DND-41 (cell line): ENCODE results near the gene AHRR.

ENCODE experiments used
- ATAC-seq: fragments of 200-7000 bp; cut with Tn5 transposase; 3 replicates; pipeline ENCODE4 v1.9.1; 2021; ENCODE audit warnings: low read depth; ENCODE audit not compliant: insufficient read depth
- DNase-seq: peaks from one replicate; pipeline ENCODE4 v3.0.0-alpha.2; 2020
- H2AFZ ChIP-seq: 2 replicates; pipeline ENCODE4 v1.6.0; 2012; ENCODE audit warnings: low read depth, low read length
- H3K27ac ChIP-seq: 2 replicates; pipeline ENCODE4 v1.5.1; 2012; ENCODE audit warnings: low read length, inconsistent platforms
- H3K27me3 ChIP-seq: fragments of 200-600 bp; sonication (generic); 2 replicates; pipeline ENCODE4 v1.6.0; 2012; ENCODE audit warnings: low read length, mild to moderate bottlenecking, inconsistent platforms; ENCODE audit not compliant: insufficient read depth, poor library complexity
- H3K36me3 ChIP-seq: 2 replicates; pipeline ENCODE4 v1.5.1; 2012; ENCODE audit warnings: low read length, inconsistent platforms; ENCODE audit not compliant: insufficient read depth
- H3K4me1 ChIP-seq: 2 replicates; pipeline ENCODE4 v1.5.1; 2012; ENCODE audit warnings: mild to moderate bottlenecking, low read length; ENCODE audit not compliant: insufficient read depth
- H3K4me2 ChIP-seq: 2 replicates; pipeline ENCODE4 v1.6.0; 2012; ENCODE audit warnings: mild to moderate bottlenecking, moderate library complexity, low read length, inconsistent platforms; ENCODE audit not compliant: insufficient read depth
- H3K4me3 ChIP-seq, 2 experiments: fragments of 200-600 bp in 1 of 2; shearing (Covaris generic) in 1 of 2; 2 replicates each; pipeline ENCODE4 v1.5.1; 2012 to 2016; ENCODE audit warnings: inconsistent platforms in 2 of 2, low read length in 2 of 2, mild to moderate bottlenecking in 2 of 2, low read depth in 1 of 2, moderate library complexity in 1 of 2
- H3K79me2 ChIP-seq: 2 replicates; pipeline ENCODE4 v1.6.0; 2012; ENCODE audit warnings: low read length, inconsistent platforms; ENCODE audit not compliant: insufficient read depth
- H3K9ac ChIP-seq: 2 replicates; pipeline ENCODE4 v1.6.0; 2012; ENCODE audit warnings: low read depth, mild to moderate bottlenecking, inconsistent platforms, low read length, moderate library complexity
- H3K9me3 ChIP-seq: 2 replicates; pipeline ENCODE4 v1.5.1; 2012; ENCODE audit warnings: low read length, moderate library complexity, mild to moderate bottlenecking, inconsistent platforms; ENCODE audit not compliant: insufficient read depth, severe bottlenecking
- H4K20me1 ChIP-seq: 2 replicates; pipeline ENCODE4 v1.6.0; 2012; ENCODE audit warnings: low read length; ENCODE audit not compliant: insufficient read depth
- EZH2 ChIP-seq: IDR thresholded peaks from 3 replicates; pipeline ENCODE4 v1.6.1; 2012; ENCODE audit warnings: borderline replicate concordance, low read depth, mild to moderate bottlenecking, moderate library complexity, low read length, inconsistent platforms; ENCODE audit not compliant: severe bottlenecking
- TF ChIP-seq, protein P1 (sequence below): IDR thresholded peaks from 2 replicates; pipeline ENCODE4 v1.5.1; 2012; ENCODE audit warnings: borderline replicate concordance, low read length, moderate library complexity, mild to moderate bottlenecking; ENCODE audit not compliant: poor library complexity, severe bottlenecking; ENCODE audit errors: extremely low read depth

Gene AHRR

GRCh38 chr5:478369-478981 is 157.0 kb downstream of the AHRR start:
- H3K4me1 ChIP-seq: peaks cover 11% of the 10 kb centered on the region
- H3K36me3 ChIP-seq: no peaks in the 10 kb centered on the region; the same call in 1 of the 2 replicates
- H3K4me2 ChIP-seq: no peak overlapping the region
- no peak for ATAC-seq
- no peak overlapping the region for H3K4me3 ChIP-seq
- DNase-seq: no peak
- TF ChIP-seq, protein P1, sequence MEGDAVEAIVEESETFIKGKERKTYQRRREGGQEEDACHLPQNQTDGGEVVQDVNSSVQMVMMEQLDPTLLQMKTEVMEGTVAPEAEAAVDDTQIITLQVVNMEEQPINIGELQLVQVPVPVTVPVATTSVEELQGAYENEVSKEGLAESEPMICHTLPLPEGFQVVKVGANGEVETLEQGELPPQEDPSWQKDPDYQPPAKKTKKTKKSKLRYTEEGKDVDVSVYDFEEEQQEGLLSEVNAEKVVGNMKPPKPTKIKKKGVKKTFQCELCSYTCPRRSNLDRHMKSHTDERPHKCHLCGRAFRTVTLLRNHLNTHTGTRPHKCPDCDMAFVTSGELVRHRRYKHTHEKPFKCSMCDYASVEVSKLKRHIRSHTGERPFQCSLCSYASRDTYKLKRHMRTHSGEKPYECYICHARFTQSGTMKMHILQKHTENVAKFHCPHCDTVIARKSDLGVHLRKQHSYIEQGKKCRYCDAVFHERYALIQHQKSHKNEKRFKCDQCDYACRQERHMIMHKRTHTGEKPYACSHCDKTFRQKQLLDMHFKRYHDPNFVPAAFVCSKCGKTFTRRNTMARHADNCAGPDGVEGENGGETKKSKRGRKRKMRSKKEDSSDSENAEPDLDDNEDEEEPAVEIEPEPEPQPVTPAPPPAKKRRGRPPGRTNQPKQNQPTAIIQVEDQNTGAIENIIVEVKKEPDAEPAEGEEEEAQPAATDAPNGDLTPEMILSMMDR: no peak
- no peak for TF ChIP-seq EZH2
- peaks cover 27% of the 10 kb centered on the region; the same call in 1 of the 2 replicates for H4K20me1 ChIP-seq
- no peaks in the 10 kb centered on the region for H3K9me3 ChIP-seq
- no peak overlapping the region for H3K9ac ChIP-seq
- H2AFZ ChIP-seq: no peak overlapping the region
- H3K27ac ChIP-seq: no peak overlapping the region
- H3K79me2 ChIP-seq: peaks cover 2% of the 10 kb centered on the region; the same call in 1 of the 2 replicates
- no peaks in the 10 kb centered on the region for H3K27me3 ChIP-seq

DNA sequence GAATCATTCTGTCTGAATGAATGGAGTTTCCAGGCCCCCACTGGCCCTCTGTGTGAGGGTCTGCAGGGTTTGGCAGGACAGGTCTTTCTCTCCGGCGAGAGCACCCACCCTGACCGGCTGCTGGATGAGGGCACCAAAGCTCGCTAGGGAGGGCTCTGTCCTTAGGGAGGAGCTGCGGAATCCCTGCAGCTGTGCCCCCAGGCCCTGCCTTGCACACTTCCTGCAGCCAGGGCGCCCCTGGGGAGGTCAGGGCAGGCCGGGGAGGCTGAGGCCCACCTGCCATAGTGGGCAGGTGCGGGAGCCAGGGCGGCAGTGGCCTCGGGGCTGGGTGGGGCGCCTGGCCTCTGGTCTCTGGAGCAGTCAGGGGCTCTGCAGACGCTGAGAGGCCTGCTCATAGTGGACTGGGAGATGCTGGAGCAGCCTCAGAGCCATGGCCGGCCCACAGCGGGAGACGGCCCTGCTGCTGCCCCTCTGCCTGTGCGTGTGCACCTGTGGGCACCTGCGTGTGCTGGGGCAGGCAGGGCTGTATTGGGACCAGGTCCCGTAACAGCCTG is 157.5 kb downstream of the AHRR start:
- no peaks in the 10 kb centered on the region for H3K27me3 ChIP-seq
- no peak overlapping the region for H3K9ac ChIP-seq
- H3K9me3 ChIP-seq: no peaks in the 10 kb centered on the region
- H3K36me3 ChIP-seq: no peaks in the 10 kb centered on the region; the same call in 1 of the 2 replicates
- TF ChIP-seq EZH2: no peak
- TF ChIP-seq, protein P1: no peak
- DNase-seq: no peak
- ATAC-seq: 0 out of 3 replicates have a peak, but pooled peaks have one; percentile 8
- H2AFZ ChIP-seq: no peak overlapping the region
- H4K20me1 ChIP-seq: peaks cover 27% of the 10 kb centered on the region; the same call in 1 of the 2 replicates
- H3K4me1 ChIP-seq: peaks cover 6% of the 10 kb centered on the region
- no peak overlapping the region for H3K27ac ChIP-seq
- no peaks in the 10 kb centered on the region for H3K79me2 ChIP-seq
- no peak overlapping the region for H3K4me2 ChIP-seq
- H3K4me3 ChIP-seq: no peak overlapping the region

GRCh38 chr5:479566-480319 is 158.2 kb downstream of the AHRR start:
- H3K9me3 ChIP-seq: no peaks in the 10 kb centered on the region
- no peak for DNase-seq
- no peaks in the 10 kb centered on the region for H3K79me2 ChIP-seq
- no peak overlapping the region for H3K9ac ChIP-seq
- H3K4me2 ChIP-seq: no peak overlapping the region
- H2AFZ ChIP-seq: no peak overlapping the region
- no peak overlapping the region for H3K4me3 ChIP-seq
- no peaks in the 10 kb centered on the region for H3K27me3 ChIP-seq
- peaks cover 27% of the 10 kb centered on the region; the same call in 1 of the 2 replicates for H4K20me1 ChIP-seq
- H3K36me3 ChIP-seq: no peaks in the 10 kb centered on the region; the same call in 1 of the 2 replicates
- H3K4me1 ChIP-seq: peaks cover 4% of the 10 kb centered on the region; the same call in 1 of the 2 replicates
- no peak for ATAC-seq
- no peak overlapping the region for H3K27ac ChIP-seq
- no peak for TF ChIP-seq EZH2
- TF ChIP-seq, protein P1: no peak
